HCT116 (cell line): Measurements from ENCODE around the gene NCAPG. TPM values are rescaled to one million over a fixed set of nuclear protein-coding genes. Genes with fewer than 3 reads are reported as not detected.

Experiments used
- ATAC-seq: fragments of 200-7000 bp; cut with Tn5 transposase; 2 replicates; pipeline ENCODE4 v1.9.1; 2020; ENCODE audit warnings: mild to moderate bottlenecking, moderate library complexity
- BruUV-seq: library from RNA; stranded (reverse); fragments of 400-500 nt; replicated peaks from 2 replicates; lab custom pipeline; 2021; lab: Mats Ljungman, UMichigan
- CTCF ChIA-PET: fragments of 300-600 bp; sonication (Branson Sonifier 250); formaldehyde crosslinking; loops from one replicate; lab custom pipeline; 2021; ENCODE audit warnings: antibody characterized with exemption; lab: Charles Lee
- POLR2A ChIA-PET: fragments of 300-600, 350-600 bp; sonication (Branson Sonifier 250); formaldehyde crosslinking; loops from one replicate; lab custom pipeline; 2021; ENCODE audit warnings: antibody characterized with exemption; lab: Charles Lee
- RAD21 ChIA-PET, 2 experiments: fragments of 300-600 bp; sonication (Branson Sonifier 250); formaldehyde crosslinking; loops; one replicate each; lab custom pipeline; 2023; ENCODE audit warnings: low total read pairs in 2 of 2; ENCODE audit not compliant: uncharacterized antibody in 2 of 2, unreplicated experiment in 2 of 2, low non-redundant PET in 1 of 2; lab: Charles Lee
- DNase-seq: peaks from one replicate; pipeline ENCODE4 v3.0.0-alpha.2; 2010; ENCODE audit warnings: low read depth, low spot score
- H2AFZ ChIP-seq: fragments of 200-600 bp; shearing (Covaris generic), sonication (generic); 2 replicates; pipeline ENCODE4 v1.6.1; 2017; ENCODE audit warnings: low read depth, mixed run types, mixed read lengths, antibody characterized with exemption, low read length; ENCODE audit not compliant: poor library complexity, severe bottlenecking
- H3K27ac ChIP-seq: 2 replicates; pipeline ENCODE4 v1.5.1; 2012; ENCODE audit warnings: low read depth, low read length
- H3K27me3 ChIP-seq: fragments of 200-600 bp; sonication (generic); 2 replicates; pipeline ENCODE4 v1.6.1; 2016; ENCODE audit warnings: mixed run types, low read length, mixed read lengths; ENCODE audit not compliant: insufficient read depth
- H3K36me3 ChIP-seq, 2 experiments: fragments of 200-500 bp in 1 of 2; fragments of 200-600 bp in 1 of 2; sonication (Bioruptor generic) in 1 of 2; sonication (generic) in 1 of 2; 2 replicates each; pipeline versions ENCODE4 v1.5.1 to v1.6.1; 2014 to 2016; ENCODE audit warnings: low read length in 2 of 2, inconsistent platforms in 1 of 2, mixed read lengths in 1 of 2, mixed run types in 1 of 2; ENCODE audit not compliant: insufficient read depth in 2 of 2, control insufficient read depth in 1 of 2
- H3K4me1 ChIP-seq, 2 experiments: fragments of 200-600 bp in 1 of 2; sonication (generic) in 1 of 2; 2 replicates each; pipeline versions ENCODE4 v1.5.1 to v1.6.1; 2012 to 2017; ENCODE audit warnings: low read length in 2 of 2, inconsistent platforms in 1 of 2, mild to moderate bottlenecking in 1 of 2, mixed read lengths in 1 of 2, mixed run types in 1 of 2, moderate library complexity in 1 of 2; ENCODE audit not compliant: insufficient read depth in 2 of 2, control insufficient read depth in 1 of 2
- H3K4me2 ChIP-seq: fragments of 200-600 bp; sonication (generic); 2 replicates; pipeline ENCODE4 v1.6.1; 2017; ENCODE audit warnings: mixed run types, low read length, mixed read lengths
- H3K4me3 ChIP-seq, 2 experiments: fragments of 200-600 bp in 1 of 2; sonication (generic) in 1 of 2; replicated peaks in 1 of 2; 2 replicates each; pipeline ENCODE4 v1.5.1; 2011 to 2016; ENCODE audit warnings: low read length in 2 of 2, control low read depth in 1 of 2, low read depth in 1 of 2, mild to moderate bottlenecking in 1 of 2, mixed read lengths in 1 of 2, mixed run types in 1 of 2
- H3K79me2 ChIP-seq: fragments of 200-600 bp; sonication (generic); 2 replicates; pipeline ENCODE4 v1.6.1; 2017; ENCODE audit warnings: mild to moderate bottlenecking, mixed run types, low read length, moderate library complexity, mixed read lengths; ENCODE audit not compliant: insufficient read depth
- H3K9ac ChIP-seq: fragments of 200-600 bp; sonication (generic); 2 replicates; pipeline ENCODE4 v1.6.1; 2016; ENCODE audit warnings: low read length, mixed read lengths
- H3K9me2 ChIP-seq: fragments of 200-600 bp; sonication (generic), shearing (Covaris generic); 2 replicates; pipeline ENCODE4 v1.6.1; 2017; ENCODE audit warnings: mixed run types, mild to moderate bottlenecking, moderate library complexity; ENCODE audit not compliant: insufficient read depth
- H3K9me3 ChIP-seq, 2 experiments: fragments of 200-500 bp in 1 of 2; fragments of 200-600 bp in 1 of 2; sonication (Bioruptor generic) in 1 of 2; sonication (generic) in 1 of 2; 2 replicates each; pipeline ENCODE4 v1.6.1; 2014 to 2017; ENCODE audit warnings: low read length in 2 of 2, mixed read lengths in 2 of 2, inconsistent platforms in 1 of 2, low read depth in 1 of 2, mild to moderate bottlenecking in 1 of 2, mixed run types in 1 of 2, moderate library complexity in 1 of 2; ENCODE audit not compliant: control insufficient read depth in 1 of 2, insufficient read depth in 1 of 2
- H4K20me1 ChIP-seq: fragments of 200-600 bp; sonication (generic), shearing (Covaris generic); 2 replicates; pipeline ENCODE4 v1.6.1; 2017; ENCODE audit warnings: mixed run types, mild to moderate bottlenecking, moderate library complexity; ENCODE audit not compliant: insufficient read depth
- CEBPB ChIP-seq: IDR thresholded peaks from 2 replicates; pipeline ENCODE4 v1.6.1; 2012; ENCODE audit warnings: low read depth
- ELF1 ChIP-seq: IDR thresholded peaks from 2 replicates; pipeline ENCODE4 v1.6.1; 2012; ENCODE audit warnings: low read depth, borderline replicate concordance
- EZH2 ChIP-seq: fragments of 200-600 bp; sonication (generic); IDR thresholded peaks from 2 replicates; pipeline ENCODE4 v1.6.1; 2017; ENCODE audit warnings: antibody characterized with exemption, mixed run types
- EZH2phosphoT487 ChIP-seq: fragments of 200-600 bp; IDR thresholded peaks from 2 replicates; pipeline ENCODE4 v1.6.1; 2018; ENCODE audit warnings: antibody characterized with exemption, borderline replicate concordance
- FOSL1 ChIP-seq: IDR thresholded peaks from 2 replicates; pipeline ENCODE4 v1.6.1; 2012; ENCODE audit warnings: low read depth
- JUND ChIP-seq: IDR thresholded peaks from 2 replicates; pipeline ENCODE4 v1.6.1; 2012
- POLR2A ChIP-seq: IDR thresholded peaks from 2 replicates; pipeline ENCODE4 v1.7.0; 2011; ENCODE audit warnings: borderline replicate concordance; ENCODE audit not compliant: insufficient read depth, insufficient read length; ENCODE audit errors: extremely low read depth
- POLR2AphosphoS5 ChIP-seq: IDR thresholded peaks from 2 replicates; pipeline ENCODE4 v1.6.1; 2011; ENCODE audit warnings: mild to moderate bottlenecking, low read depth, low read length, moderate library complexity
- RAD21 ChIP-seq: IDR thresholded peaks from 2 replicates; pipeline ENCODE4 v1.6.1; 2012; ENCODE audit warnings: low read depth, mild to moderate bottlenecking
- SP1 ChIP-seq: IDR thresholded peaks from 2 replicates; pipeline ENCODE4 v1.6.1; 2012; ENCODE audit warnings: low read depth
- SRF ChIP-seq: IDR thresholded peaks from 2 replicates; pipeline ENCODE4 v1.6.1; 2012; ENCODE audit warnings: low read depth
- YY1 ChIP-seq: IDR thresholded peaks from 2 replicates; pipeline ENCODE4 v1.6.1; 2011; ENCODE audit warnings: low read length, low read depth, moderate library complexity, mild to moderate bottlenecking; ENCODE audit not compliant: insufficient replicate concordance; ENCODE audit errors: extremely low read depth
- ZFX ChIP-seq: fragments of 450-650 bp; IDR thresholded peaks from 2 replicates; pipeline ENCODE4 v1.6.1; 2017
- ZNF274 ChIP-seq: fragments of 200-500 bp; sonication (Bioruptor generic); IDR thresholded peaks from 2 replicates; pipeline ENCODE4 v1.6.1; 2014; ENCODE audit warnings: mild to moderate bottlenecking, low read depth, low read length, inconsistent platforms
- intact Hi-C: fragments of 100-400 bp; cut with micrococcal nuclease; formaldehyde crosslinking; loops from 2 replicates; pipeline ENCODE4 v1.10.0; 2022
- total RNA-seq: library from RNA; stranded (reverse); gene quantifications from one replicate; pipeline ENCODE4 v1.2.1, GENCODE V29; 2021; ENCODE audit not compliant: unreplicated experiment
- TF ChIP-seq, protein P1 (sequence below): IDR thresholded peaks from 2 replicates; pipeline ENCODE4 v1.6.1; 2012
- TF ChIP-seq, protein P2 (sequence below): IDR thresholded peaks from 2 replicates; pipeline ENCODE4 v1.6.1; 2011; ENCODE audit warnings: mild to moderate bottlenecking, low read length, moderate library complexity; ENCODE audit not compliant: insufficient replicate concordance; ENCODE audit errors: extremely low read depth

The NCAPG gene
- total RNA-seq, 1 experiment from 2014 or later: 79.4 TPM

DNA sequence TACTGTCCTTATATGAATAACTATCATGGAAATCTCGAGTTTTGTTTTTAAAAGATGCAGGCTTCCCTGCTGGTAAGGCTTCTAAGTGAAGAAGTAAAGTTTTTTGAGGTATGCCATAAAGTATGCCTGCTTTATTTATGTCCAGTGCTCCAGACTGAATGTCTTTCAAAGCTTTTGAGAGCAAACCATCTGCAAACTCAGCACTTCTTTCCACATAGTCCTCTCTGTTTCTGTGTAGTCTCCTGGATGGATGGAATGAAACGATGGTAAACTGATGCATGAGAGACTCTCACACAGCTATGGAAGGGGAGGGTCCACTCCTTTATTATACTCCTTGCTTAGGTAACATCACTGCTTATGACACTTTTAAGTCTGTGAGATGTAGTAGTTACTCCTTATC lies 73.7 kb downstream of the NCAPG start:
- Histone ChIP-seq H3K9me3 (no peaks in the 10 kb centered on the region), H3K27me3 (no peaks in the 10 kb centered on the region), H4K20me1 (no peaks in the 10 kb centered on the region), H3K79me2 (no peaks in the 10 kb centered on the region), H3K36me3 (no peaks in the 10 kb centered on the region), H3K4me1 (no peaks in the 10 kb centered on the region), H3K4me3 (no peak overlapping the region), H2AFZ (no peak overlapping the region), H3K9ac (no peak overlapping the region), H3K9me2 (no peaks in the 10 kb centered on the region), H3K4me2 (no peak overlapping the region), H3K27ac (no peak overlapping the region)
- CTCF ChIA-PET: no interaction called here
- DNase-seq: no peak
- BruUV-seq: no TSS peak
- RAD21 ChIA-PET: no interaction called here
- POLR2A ChIA-PET: interaction anchor here (0.7 kb wide), 1 partner anchor 13 kb away, joined by 3 read pairs; no protein-coding TSS in a partner anchor
- intact Hi-C loops: no loop called here
- no peak for ATAC-seq
- TF ChIP-seq ZNF274: no peak
- no peak for TF ChIP-seq EZH2phosphoT487
- no peak for TF ChIP-seq RAD21
- no peak for TF ChIP-seq POLR2A
- TF ChIP-seq SRF: no peak
- no peak for TF ChIP-seq JUND
- no peak for TF ChIP-seq FOSL1
- TF ChIP-seq ZFX: no peak
- TF ChIP-seq, protein P1, sequence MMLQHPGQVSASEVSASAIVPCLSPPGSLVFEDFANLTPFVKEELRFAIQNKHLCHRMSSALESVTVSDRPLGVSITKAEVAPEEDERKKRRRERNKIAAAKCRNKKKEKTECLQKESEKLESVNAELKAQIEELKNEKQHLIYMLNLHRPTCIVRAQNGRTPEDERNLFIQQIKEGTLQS: no peak
- no peak for TF ChIP-seq EZH2
- TF ChIP-seq, all 23 proteins: peak for 0

DNA sequence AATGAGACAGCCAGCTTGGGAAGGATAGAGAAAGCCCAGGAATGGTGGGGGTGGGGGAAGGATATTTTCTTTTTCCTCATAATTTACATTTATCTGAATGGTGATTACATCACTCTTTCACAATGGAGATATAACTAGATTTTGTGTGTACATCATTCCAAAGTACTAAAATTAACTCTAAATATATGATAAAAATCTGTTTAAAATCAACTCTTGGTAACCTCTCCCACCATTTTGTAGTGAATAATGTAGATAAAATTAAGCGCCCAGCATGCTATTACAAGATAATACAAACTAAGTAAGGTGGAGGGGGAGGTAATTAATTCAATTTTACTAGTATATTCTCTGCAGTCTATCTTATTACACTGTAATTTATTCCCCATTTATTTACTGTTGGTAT lies 78.9 kb downstream of the NCAPG start:
- RAD21 ChIA-PET: no interaction called here
- intact Hi-C loops: no loop called here
- no peak for TF ChIP-seq RAD21
- no peak for TF ChIP-seq CEBPB
- TF ChIP-seq ZFX: no peak
- TF ChIP-seq, protein P1: no peak
- TF ChIP-seq SP1: no peak
- TF ChIP-seq FOSL1: no peak
- TF ChIP-seq JUND: no peak
- TF ChIP-seq YY1: no peak
- TF ChIP-seq, protein P2, sequence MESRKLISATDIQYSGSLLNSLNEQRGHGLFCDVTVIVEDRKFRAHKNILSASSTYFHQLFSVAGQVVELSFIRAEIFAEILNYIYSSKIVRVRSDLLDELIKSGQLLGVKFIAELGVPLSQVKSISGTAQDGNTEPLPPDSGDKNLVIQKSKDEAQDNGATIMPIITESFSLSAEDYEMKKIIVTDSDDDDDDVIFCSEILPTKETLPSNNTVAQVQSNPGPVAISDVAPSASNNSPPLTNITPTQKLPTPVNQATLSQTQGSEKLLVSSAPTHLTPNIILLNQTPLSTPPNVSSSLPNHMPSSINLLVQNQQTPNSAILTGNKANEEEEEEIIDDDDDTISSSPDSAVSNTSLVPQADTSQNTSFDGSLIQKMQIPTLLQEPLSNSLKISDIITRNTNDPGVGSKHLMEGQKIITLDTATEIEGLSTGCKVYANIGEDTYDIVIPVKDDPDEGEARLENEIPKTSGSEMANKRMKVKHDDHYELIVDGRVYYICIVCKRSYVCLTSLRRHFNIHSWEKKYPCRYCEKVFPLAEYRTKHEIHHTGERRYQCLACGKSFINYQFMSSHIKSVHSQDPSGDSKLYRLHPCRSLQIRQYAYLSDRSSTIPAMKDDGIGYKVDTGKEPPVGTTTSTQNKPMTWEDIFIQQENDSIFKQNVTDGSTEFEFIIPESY: no peak
- TF ChIP-seq SRF: no peak
- no peak for TF ChIP-seq ELF1
- no peak for TF ChIP-seq POLR2AphosphoS5

More for the DNA sequence above, 78.9 kb downstream of the NCAPG start:
- Histone ChIP-seq H4K20me1 (no peaks in the 10 kb centered on the region), H3K9me2 (no peaks in the 10 kb centered on the region), H3K27me3 (no peaks in the 10 kb centered on the region), H3K9ac (no peak overlapping the region), H3K36me3 (no peaks in the 10 kb centered on the region), H3K9me3 (no peaks in the 10 kb centered on the region), H3K79me2 (no peaks in the 10 kb centered on the region), H3K4me3 (no peak overlapping the region), H3K4me2 (no peak overlapping the region), H3K4me1 (no peaks in the 10 kb centered on the region), H2AFZ (no peak overlapping the region), H3K27ac (no peak overlapping the region)
- DNase-seq (no peak), ATAC-seq (no peak)
- ChIA-PET CTCF (no interaction called here), POLR2A (no interaction called here)
- no TSS peak for BruUV-seq
